HG03354 (cell line): ENCODE results near the gene AKAP7.
"Not testable (repeated sequence)": the region's sequence is repeated elsewhere in the genome, so short reads cannot be mapped to it uniquely, and the experiment has no call there.

ENCODE experiments used
- ATAC-seq: cut with Tn5 transposase; IDR thresholded peaks from one replicate; pipeline ENCODE4 v1.9.1; 2021; ENCODE audit warnings: mild to moderate bottlenecking; ENCODE audit not compliant: unreplicated experiment, poor library complexity, severe bottlenecking

Gene AKAP7

GRCh38 chr6:131281471-131282270, 146.4 kb downstream of the AKAP7 start:
- ATAC-seq = peak; percentile 89

- ATAC-seq = no peak
These were observed 147.1 kb downstream of the AKAP7 start for GRCh38 chr6:131282365-131282764.

GRCh38 chr6:131283466-131284175, 148.4 kb downstream of the AKAP7 start:
- no peak for ATAC-seq

GRCh38 chr6:131285548-131285947, 150.3 kb downstream of the AKAP7 start:
- no peak for ATAC-seq

- no peak for ATAC-seq
These were observed 151.3 kb downstream of the AKAP7 start for GRCh38 chr6:131286469-131287040.

GRCh38 chr6:131288214-131288613, 152.9 kb downstream of the AKAP7 start:
- ATAC-seq = no peak

- ATAC-seq = no peak
These were observed 155.7 kb downstream of the AKAP7 start for GRCh38 chr6:131290955-131291354.

GRCh38 chr6:131292145-131292938, 157.1 kb downstream of the AKAP7 start:
- no peak for ATAC-seq

GRCh38 chr6:131293472-131293911, 158.2 kb downstream of the AKAP7 start:
- no peak for ATAC-seq

GRCh38 chr6:131295081-131295480, 159.8 kb downstream of the AKAP7 start:
- no peak for ATAC-seq

- ATAC-seq = not testable (repeated sequence)
These were observed 165.6 kb downstream of the AKAP7 start for GRCh38 chr6:131300826-131301225.

GRCh38 chr6:131303338-131303930, 168.2 kb downstream of the AKAP7 start:
- ATAC-seq = no peak

GRCh38 chr6:131305037-131305850, 170.0 kb downstream of the AKAP7 start:
- no peak for ATAC-seq

GRCh38 chr6:131309437-131309836, 174.2 kb downstream of the AKAP7 start:
- ATAC-seq = no peak

- ATAC-seq = no peak
These were observed 179.6 kb downstream of the AKAP7 start for GRCh38 chr6:131314838-131315237.

GRCh38 chr6:131316654-131317053, 181.4 kb downstream of the AKAP7 start:
- ATAC-seq = no peak

GRCh38 chr6:131317516-131317915, 182.2 kb downstream of the AKAP7 start:
- ATAC-seq = no peak

GRCh38 chr6:131321589-131321988, 186.3 kb downstream of the AKAP7 start:
- no peak for ATAC-seq

- ATAC-seq = no peak
These were observed 186.9 kb downstream of the AKAP7 start for GRCh38 chr6:131322125-131322524.
